Measurements from ENCODE around the gene CCND3.

The CCND3 gene

DNA sequence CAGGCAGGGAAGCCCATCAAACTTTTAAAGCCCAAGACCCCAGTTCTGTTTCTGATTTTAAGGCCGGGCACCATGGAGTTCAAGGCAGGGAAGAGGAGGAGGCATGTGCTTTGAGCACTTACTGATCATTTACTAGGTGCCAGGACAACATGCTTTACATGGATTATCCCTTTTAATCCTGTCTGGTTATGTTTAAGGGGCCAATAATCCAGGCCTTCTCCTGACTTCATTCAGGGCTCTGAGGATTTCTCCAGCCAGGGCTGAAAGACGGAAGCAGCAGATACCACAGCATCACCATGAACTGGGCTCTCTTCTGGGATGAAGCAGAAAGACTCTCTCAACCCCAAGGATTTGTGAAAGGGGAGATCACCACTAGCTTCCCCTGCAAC lies 4.1 kb downstream of the CCND3 start:
- peak overlapping the region; percentile 98 for H3K9ac ChIP-seq (ENCODE audit: low read depth, low read length, poor library complexity, severe bottlenecking)
- peak overlapping the region; percentile 98 for H3K4me2 ChIP-seq (ENCODE audit: low read depth, low read length, poor library complexity, severe bottlenecking)
- peak overlapping the region; percentile 83 for H3K4me3 ChIP-seq (ENCODE audit: low read length, poor library complexity, severe bottlenecking)
- no peaks in the 10 kb centered on the region for H3K9me2 ChIP-seq (replicated peaks; ENCODE audit: low read depth, low read length)
- H3K27me3 ChIP-seq (ENCODE audit: insufficient read depth, low read length, poor library complexity, severe bottlenecking) = peaks cover 6% of the 10 kb centered on the region
- H2AFZ ChIP-seq (ENCODE audit: low read length) = no peak overlapping the region
- no peak for TF ChIP-seq EZH2phosphoT487 (IDR thresholded peaks at IDR 0.05; ENCODE audit: borderline replicate concordance)
- TF ChIP-seq, protein P1, sequence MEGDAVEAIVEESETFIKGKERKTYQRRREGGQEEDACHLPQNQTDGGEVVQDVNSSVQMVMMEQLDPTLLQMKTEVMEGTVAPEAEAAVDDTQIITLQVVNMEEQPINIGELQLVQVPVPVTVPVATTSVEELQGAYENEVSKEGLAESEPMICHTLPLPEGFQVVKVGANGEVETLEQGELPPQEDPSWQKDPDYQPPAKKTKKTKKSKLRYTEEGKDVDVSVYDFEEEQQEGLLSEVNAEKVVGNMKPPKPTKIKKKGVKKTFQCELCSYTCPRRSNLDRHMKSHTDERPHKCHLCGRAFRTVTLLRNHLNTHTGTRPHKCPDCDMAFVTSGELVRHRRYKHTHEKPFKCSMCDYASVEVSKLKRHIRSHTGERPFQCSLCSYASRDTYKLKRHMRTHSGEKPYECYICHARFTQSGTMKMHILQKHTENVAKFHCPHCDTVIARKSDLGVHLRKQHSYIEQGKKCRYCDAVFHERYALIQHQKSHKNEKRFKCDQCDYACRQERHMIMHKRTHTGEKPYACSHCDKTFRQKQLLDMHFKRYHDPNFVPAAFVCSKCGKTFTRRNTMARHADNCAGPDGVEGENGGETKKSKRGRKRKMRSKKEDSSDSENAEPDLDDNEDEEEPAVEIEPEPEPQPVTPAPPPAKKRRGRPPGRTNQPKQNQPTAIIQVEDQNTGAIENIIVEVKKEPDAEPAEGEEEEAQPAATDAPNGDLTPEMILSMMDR (conservative IDR thresholded peaks at IDR 0.05; ENCODE audit: low read length) = no peak
- H3K4me1 ChIP-seq (ENCODE audit: insufficient read depth, low read length, poor library complexity, severe bottlenecking) = peaks cover 53% of the 10 kb centered on the region
- H3K36me3 ChIP-seq (ENCODE audit: insufficient read depth, low read length) = peaks cover 46% of the 10 kb centered on the region
- no peaks in the 10 kb centered on the region for H3K9me3 ChIP-seq (ENCODE audit: insufficient read depth, low read depth, low read length)
- H4K20me1 ChIP-seq (ENCODE audit: insufficient read depth, low read length, poor library complexity, severe bottlenecking) = peaks cover 67% of the 10 kb centered on the region
- H3F3A ChIP-seq (ENCODE audit: low read depth) = peaks cover 24% of the 10 kb centered on the region; the same call in 1 of the 2 replicates
- peaks cover 80% of the 10 kb centered on the region for H3K79me2 ChIP-seq (ENCODE audit: insufficient read depth, low read length)

DNA sequence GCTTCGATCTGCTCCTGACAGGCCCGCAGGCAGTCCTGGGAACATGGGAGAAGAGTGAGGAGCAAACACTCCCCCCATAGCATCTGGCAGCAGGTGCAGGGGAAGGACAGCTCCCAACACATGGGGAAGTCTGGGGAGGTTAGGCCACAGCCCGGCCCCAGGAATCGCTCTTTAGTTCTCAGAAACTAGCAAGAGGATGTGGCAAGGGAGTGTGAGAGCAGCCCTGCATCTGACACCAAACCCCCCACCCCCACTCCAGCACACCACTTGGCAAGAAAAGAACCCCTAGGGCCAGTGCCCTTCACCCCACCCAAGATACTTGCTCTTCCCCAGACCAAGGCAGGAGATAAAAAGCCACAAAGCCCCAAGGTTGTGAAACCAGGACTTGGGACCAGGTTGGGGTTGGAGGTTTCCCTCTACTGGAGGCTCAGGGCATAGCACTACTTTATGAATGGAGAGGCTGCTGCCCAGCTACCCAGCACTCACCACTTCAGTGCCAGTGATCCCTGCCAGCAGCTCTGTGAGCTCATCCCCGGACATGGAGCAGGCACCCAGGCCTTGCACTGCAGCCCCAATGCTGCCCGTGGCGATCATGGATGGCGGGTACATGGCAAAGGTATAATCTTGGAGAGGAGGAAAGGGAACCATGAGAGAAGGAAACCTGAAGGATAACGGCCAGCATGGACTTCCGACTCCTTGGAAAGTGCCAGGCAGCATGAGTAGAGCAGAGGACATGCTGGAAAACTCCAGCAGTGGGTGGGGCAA lies 5.4 kb downstream of the CCND3 start:
- TF ChIP-seq, protein P1 (conservative IDR thresholded peaks at IDR 0.05; ENCODE audit: low read length) = peak; percentile 89
- no peak for TF ChIP-seq EZH2phosphoT487 (IDR thresholded peaks at IDR 0.05; ENCODE audit: borderline replicate concordance)
- peaks cover 64% of the 10 kb centered on the region for H4K20me1 ChIP-seq (ENCODE audit: insufficient read depth, low read length, poor library complexity, severe bottlenecking)
- peaks cover 77% of the 10 kb centered on the region for H3K79me2 ChIP-seq (ENCODE audit: insufficient read depth, low read length)
- peaks cover 48% of the 10 kb centered on the region for H3K4me1 ChIP-seq (ENCODE audit: insufficient read depth, low read length, poor library complexity, severe bottlenecking)
- peaks cover 24% of the 10 kb centered on the region; the same call in 1 of the 2 replicates for H3F3A ChIP-seq (ENCODE audit: low read depth)
- H3K36me3 ChIP-seq (ENCODE audit: insufficient read depth, low read length) = peaks cover 58% of the 10 kb centered on the region
- H3K9me2 ChIP-seq (replicated peaks; ENCODE audit: low read depth, low read length) = no peaks in the 10 kb centered on the region
- peak overlapping the region; percentile 98 for H3K4me2 ChIP-seq (ENCODE audit: low read depth, low read length, poor library complexity, severe bottlenecking)
- no peaks in the 10 kb centered on the region for H3K9me3 ChIP-seq (ENCODE audit: insufficient read depth, low read depth, low read length)
- H3K9ac ChIP-seq (ENCODE audit: low read depth, low read length, poor library complexity, severe bottlenecking) = peak overlapping the region; percentile 98
- H3K27me3 ChIP-seq (ENCODE audit: insufficient read depth, low read length, poor library complexity, severe bottlenecking) = peaks cover 5% of the 10 kb centered on the region
- no peak overlapping the region for H2AFZ ChIP-seq (ENCODE audit: low read length)
- H3K4me3 ChIP-seq (ENCODE audit: low read length, poor library complexity, severe bottlenecking) = peak overlapping the region; percentile 83

DNA sequence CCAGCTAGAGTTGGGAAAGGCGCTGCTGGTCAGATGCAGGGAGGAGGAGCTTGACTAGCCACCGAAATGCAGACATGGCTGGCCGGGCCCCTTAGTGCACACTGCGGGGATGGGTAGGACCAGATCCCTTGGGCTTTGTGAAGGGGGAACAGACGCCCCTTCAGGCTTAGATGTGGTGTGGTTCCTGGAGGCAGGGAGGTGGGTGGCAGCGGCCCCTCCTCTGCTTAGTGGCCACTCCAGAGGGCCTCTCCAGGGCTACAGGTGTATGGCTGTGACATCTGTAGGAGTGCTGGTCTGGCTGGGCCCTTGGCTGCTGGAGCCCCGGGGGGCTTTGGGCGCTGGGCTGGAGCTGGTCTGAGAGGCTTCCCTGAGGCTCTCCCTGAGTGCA lies 5.9 kb downstream of the CCND3 start:
- Histone ChIP-seq H3K27me3 (ENCODE audit: insufficient read depth, low read length, poor library complexity, severe bottlenecking) (no peaks in the 10 kb centered on the region), H3K9me2 (replicated peaks; ENCODE audit: low read depth, low read length) (no peaks in the 10 kb centered on the region), H3K79me2 (ENCODE audit: insufficient read depth, low read length) (peaks cover 71% of the 10 kb centered on the region), H2AFZ (ENCODE audit: low read length) (no peak overlapping the region), H3K9me3 (ENCODE audit: insufficient read depth, low read depth, low read length) (no peaks in the 10 kb centered on the region), H3K9ac (ENCODE audit: low read depth, low read length, poor library complexity, severe bottlenecking) (peak overlapping the region; percentile 70), H4K20me1 (ENCODE audit: insufficient read depth, low read length, poor library complexity, severe bottlenecking) (peaks cover 60% of the 10 kb centered on the region), H3K4me2 (ENCODE audit: low read depth, low read length, poor library complexity, severe bottlenecking) (peak overlapping the region; percentile 98), H3K4me3 (ENCODE audit: low read length, poor library complexity, severe bottlenecking) (peak overlapping the region; percentile 83), H3F3A (ENCODE audit: low read depth) (peaks cover 24% of the 10 kb centered on the region; the same call in 1 of the 2 replicates), H3K36me3 (ENCODE audit: insufficient read depth, low read length) (peaks cover 63% of the 10 kb centered on the region), H3K4me1 (ENCODE audit: insufficient read depth, low read length, poor library complexity, severe bottlenecking) (peaks cover 48% of the 10 kb centered on the region)
- TF ChIP-seq, protein P1 (conservative IDR thresholded peaks at IDR 0.05; ENCODE audit: low read length) = no peak
- no peak for TF ChIP-seq EZH2phosphoT487 (IDR thresholded peaks at IDR 0.05; ENCODE audit: borderline replicate concordance)

Measured in Loucy (cell line).